HG03108 (cell line): ENCODE measurements around the gene PLA2G2A.
"Not testable (repeated sequence)": the region's sequence is repeated elsewhere in the genome, so short reads cannot be mapped to it uniquely, and the experiment has no call there.

Experiments used
- ATAC-seq: cut with Tn5 transposase; IDR thresholded peaks from one replicate; pipeline ENCODE4 v1.9.1; 2021; ENCODE audit warnings: moderate library complexity; ENCODE audit not compliant: unreplicated experiment

PLA2G2A gene

GRCh38 chr1:19979494-19979977 lies at the start of gene PLA2G2A:
TSS of gene PLA2G2A (minus strand) at chr1:19979618. CDS start at chr1:19978773, 845 bp downstream.
- ATAC-seq: no peak

- no peak for ATAC-seq
These were observed 49.3 kb upstream of the PLA2G2A start for GRCh38 chr1:20028726-20029125.

- no peak for ATAC-seq
These were observed 48.7 kb upstream of the PLA2G2A start for GRCh38 chr1:20028125-20028524.

GRCh38 chr1:20017741-20018140 lies 38.3 kb upstream of the PLA2G2A start:
- ATAC-seq: no peak

GRCh38 chr1:20014153-20014552 lies 34.7 kb upstream of the PLA2G2A start:
- ATAC-seq: no peak

- no peak for ATAC-seq
These were observed 30.6 kb upstream of the PLA2G2A start for GRCh38 chr1:20010016-20010415.

GRCh38 chr1:20009212-20009611 lies 29.8 kb upstream of the PLA2G2A start:
- ATAC-seq: no peak

GRCh38 chr1:20008391-20008841 lies 29.0 kb upstream of the PLA2G2A start:
- ATAC-seq: no peak

GRCh38 chr1:19998823-19999222 lies 19.4 kb upstream of the PLA2G2A start:
- ATAC-seq: not testable (repeated sequence)

GRCh38 chr1:19990689-19991088 lies 11.3 kb upstream of the PLA2G2A start:
- no peak for ATAC-seq

- ATAC-seq: not testable (repeated sequence)
These were observed 10.8 kb upstream of the PLA2G2A start for GRCh38 chr1:19990182-19990582.

- no peak for ATAC-seq
These were observed 9.0 kb upstream of the PLA2G2A start for GRCh38 chr1:19988267-19989006.

- no peak for ATAC-seq
These were observed 8.3 kb upstream of the PLA2G2A start for GRCh38 chr1:19987719-19988118.

- ATAC-seq: not testable (repeated sequence)
These were observed 5.1 kb upstream of the PLA2G2A start for GRCh38 chr1:19984409-19985016.

- ATAC-seq: no peak
These were observed 2.3 kb upstream of the PLA2G2A start for GRCh38 chr1:19981507-19982312.

GRCh38 chr1:19981170-19981506 lies 1.7 kb upstream of the PLA2G2A start:
- no peak for ATAC-seq

- ATAC-seq: no peak
These were observed 896 bp upstream of the PLA2G2A start for GRCh38 chr1:19980314-19980713.

- no peak for ATAC-seq
These were observed 1.3 kb downstream of the PLA2G2A start for GRCh38 chr1:19978143-19978542.

- no peak for ATAC-seq
These were observed 3.0 kb downstream of the PLA2G2A start for GRCh38 chr1:19976317-19977003.

GRCh38 chr1:19975423-19976193 lies 3.8 kb downstream of the PLA2G2A start:
- no peak for ATAC-seq
